HepG2 (cell line): ENCODE measurements around the gene POLA1. TPM values are rescaled to one million over a fixed set of nuclear protein-coding genes. Genes with fewer than 3 reads are reported as not detected.

Experiments
- ATAC-seq: fragments of 200-7000 bp; cut with Tn5 transposase; 3 replicates; pipeline ENCODE4 v1.9.1; 2020; ENCODE audit warnings: mild to moderate bottlenecking, moderate library complexity
- BruUV-seq: library from RNA; stranded (reverse); fragments of 400-500 nt; replicated peaks from 2 replicates; lab custom pipeline; 2021; lab: Mats Ljungman, UMichigan
- CTCF ChIA-PET: fragments of 300-600 bp; formaldehyde crosslinking; extraction: SDS; loops from one replicate; lab custom pipeline; 2021; ENCODE audit warnings: low total read pairs, inconsistent platforms, low intra/inter-chr PET ratio; lab: Yijun Ruan, JAX
- POLR2A ChIA-PET: fragments of 350-600 bp; sonication (Branson Sonifier 250); formaldehyde crosslinking; loops from one replicate; lab custom pipeline; 2020; ENCODE audit warnings: antibody characterized with exemption, inconsistent platforms; lab: Yijun Ruan, JAX
- DNase-seq: peaks from one replicate; pipeline ENCODE4 v3.0.0-alpha.2; 2015; ENCODE audit warnings: low spot score
- FAIRE-seq: peaks from 3 replicates; lab custom pipeline; 2011; peaks lifted over from hg19 to GRCh38; lab: Jason Lieb, UNC
- H2AFZ ChIP-seq: one replicate; pipeline ENCODE4 v1.6.1; 2011; ENCODE audit warnings: low read length, inconsistent platforms
- H3K27ac ChIP-seq: fragments of 300-600 bp; 3 replicates; pipeline ENCODE4 v1.8.0; 2011; ENCODE audit warnings: mixed run types, mild to moderate bottlenecking, mixed read lengths, low read length, inconsistent platforms; ENCODE audit not compliant: insufficient read depth; ENCODE audit errors: extremely low read length
- H3K27me3 ChIP-seq, 2 experiments: fragments of 200-600 bp in 1 of 2; 2 replicates in 1 of 2; 3 replicates in 1 of 2; pipeline versions ENCODE4 v1.6.0 to v1.8.0; 2011; ENCODE audit warnings: low read length in 2 of 2, mild to moderate bottlenecking in 2 of 2, moderate library complexity in 2 of 2, inconsistent platforms in 1 of 2; ENCODE audit not compliant: insufficient read depth in 2 of 2, control insufficient read depth in 1 of 2
- H3K36me3 ChIP-seq, 2 experiments: fragments of 200-600 bp in 1 of 2; replicated peaks in 1 of 2; 2 replicates in 1 of 2; 3 replicates in 1 of 2; pipeline versions ENCODE4 v1.5.1 to v1.8.0; 2011; ENCODE audit warnings: low read length in 2 of 2, inconsistent platforms in 1 of 2; ENCODE audit not compliant: insufficient read depth in 2 of 2, control insufficient read depth in 1 of 2
- H3K4me1 ChIP-seq: 2 replicates; pipeline ENCODE4 v1.5.1; 2012; ENCODE audit warnings: low read length, inconsistent platforms; ENCODE audit not compliant: insufficient read depth
- H3K4me2 ChIP-seq: 2 replicates; pipeline ENCODE4 v1.6.0; 2011; ENCODE audit warnings: low read depth, low read length, inconsistent platforms
- H3K4me3 ChIP-seq, 3 experiments: fragments of 200-600 bp in 1 of 3; sonication (generic), shearing (Covaris generic) in 1 of 3; replicated peaks in 1 of 3; 2 replicates each; pipeline ENCODE4 v1.5.1; 2011 to 2016; ENCODE audit warnings: low read length in 3 of 3, inconsistent platforms in 2 of 3, low read depth in 2 of 3, mild to moderate bottlenecking in 2 of 3, control low read depth in 1 of 3, mixed read lengths in 1 of 3; ENCODE audit not compliant: insufficient read depth in 1 of 3
- H3K79me2 ChIP-seq: one replicate; pipeline ENCODE4 v1.6.1; 2011; ENCODE audit warnings: low read length, inconsistent platforms; ENCODE audit not compliant: insufficient read depth
- H3K9ac ChIP-seq: 2 replicates; pipeline ENCODE4 v1.6.0; 2011; ENCODE audit warnings: mild to moderate bottlenecking, low read depth, low read length, inconsistent platforms; ENCODE audit not compliant: insufficient read depth
- H3K9me3 ChIP-seq: 2 replicates; pipeline ENCODE4 v1.5.1; 2012; ENCODE audit warnings: mild to moderate bottlenecking, low read length
- H4K20me1 ChIP-seq: 2 replicates; pipeline ENCODE4 v1.6.0; 2011; ENCODE audit warnings: inconsistent platforms, mild to moderate bottlenecking, low read length, moderate library complexity; ENCODE audit not compliant: insufficient read depth
- NFIB ChIP-seq: sonication (generic); formaldehyde crosslinking; IDR thresholded peaks from 2 replicates; pipeline ENCODE4 v1.9.0; 2021; ENCODE audit warnings: missing genetic modification reagents, mild to moderate bottlenecking, borderline replicate concordance
- SMARCE1 ChIP-seq: fragments of 450-650 bp; IDR thresholded peaks from 2 replicates; pipeline ENCODE4 v1.6.1; 2017; ENCODE audit warnings: borderline replicate concordance
- ZFP90 ChIP-seq: sonication (generic); formaldehyde crosslinking; IDR thresholded peaks from 2 replicates; pipeline ENCODE4 v1.8.0; 2022; ENCODE audit warnings: missing genetic modification reagents, mild to moderate bottlenecking, inconsistent platforms, borderline replicate concordance
- ZFYVE20 ChIP-seq: sonication (generic); formaldehyde crosslinking; IDR thresholded peaks from 2 replicates; pipeline ENCODE4 v1.8.0; 2023; ENCODE audit warnings: low read depth, mild to moderate bottlenecking, moderate library complexity, missing genetic modification reagents, borderline replicate concordance
- ZNF264 ChIP-seq: sonication (generic); formaldehyde crosslinking; IDR thresholded peaks from 2 replicates; pipeline ENCODE4 v1.4.0; 2020; ENCODE audit warnings: missing genetic modification reagents
- ZNF335 ChIP-seq: sonication (generic); formaldehyde crosslinking; IDR thresholded peaks from 2 replicates; pipeline ENCODE4 v1.4.0; 2020; ENCODE audit warnings: missing genetic modification reagents
- ZNF530 ChIP-seq: sonication (generic); formaldehyde crosslinking; IDR thresholded peaks from 2 replicates; pipeline ENCODE4 v1.5.0; 2020; ENCODE audit warnings: low read depth, mild to moderate bottlenecking, missing genetic modification reagents
- ZNF614 ChIP-seq: IDR thresholded peaks from 2 replicates; pipeline ENCODE4 v1.6.1; 2018; ENCODE audit warnings: missing biosample characterization, missing genetic modification reagents, inconsistent platforms, borderline replicate concordance
- WGBS: methylation state at CpG from one replicate; pipeline ENCODE4 v1.1.6; 2017; ENCODE audit warnings: low lambda C conversion rate; 5-methylcytosine and 5-hydroxymethylcytosine counted together
- in situ Hi-C: cut with HindIII; loops from 2 replicates; pipeline ENCODE4 v1.10.0; 2017; ENCODE audit warnings: low pct_unique_long_range_greater_than_20kb; ENCODE audit not compliant: extremely low pct_ligation_motif_present
- intact Hi-C: fragments of 100-400 bp; cut with micrococcal nuclease; formaldehyde crosslinking; loops from one replicate; pipeline ENCODE4 v1.10.0; 2022; ENCODE audit not compliant: unreplicated experiment
- polyA plus RNA-seq, 8 experiments: library from polyadenylated mRNA; depleted of rRNA in 3 of 8; stranded (reverse) in 7 of 8; unstranded in 1 of 8; fragments of >200 nt; fragmentation: Illumina TruSeq in 4 of 8; extraction: Trizol in 4 of 8; gene quantifications; 2 replicates each; pipeline versions ENCODE4 v1.2.1 to v1.2.3, GENCODE V29; 2011 to 2016; ENCODE audit warnings: low read depth in 4 of 8, missing spikeins in 1 of 8, mixed read lengths in 1 of 8; ENCODE audit not compliant: insufficient read depth in 1 of 8
- total RNA-seq, 5 experiments: library from RNA; depleted of rRNA; stranded (reverse); fragments of >200 nt; fragmentation: Illumina TruSeq; extraction: Trizol; gene quantifications; 2 replicates each; pipeline ENCODE4 v1.2.3, GENCODE V29; 2016; ENCODE audit warnings: low read depth in 1 of 5

The POLA1 gene
- total and polyA plus RNA-seq, 2 of the 13 experiments (the other 11 are each of a cell fraction or from before 2014, with no cell fraction given), result 3.3 to 26.5 TPM

- no peak overlapping the region for H3K9ac ChIP-seq
- H3K79me2 ChIP-seq, result peaks cover 32% of the 10 kb centered on the region
- H3K4me3 ChIP-seq, result peak overlapping the region in 2 of 3 experiments; percentile 16 to 82; a peak in 2 of 6 replicates
- H3K4me1 ChIP-seq, result peaks cover 41% of the 10 kb centered on the region
- peak overlapping the region; percentile 86 for H2AFZ ChIP-seq
- no TSS peak for BruUV-seq
- no peaks in the 10 kb centered on the region for H3K9me3 ChIP-seq
- intact Hi-C loops, result loop anchor here (2.0 kb wide), 1 partner anchor 20 kb away; no protein-coding TSS in a partner anchor
- H3K27ac ChIP-seq, result no peak overlapping the region
- H3K27me3 ChIP-seq, result no peaks in the 10 kb centered on the region
- TF ChIP-seq ZFYVE20 (CRISPR knock-in tag) (no peak), ZNF264 (CRISPR knock-in tag) (peak; percentile 95), ZNF614 (CRISPR knock-in tag) (no peak)
- TF ChIP-seq, all 625 proteins: peak for 1
- ChIA-PET POLR2A (interaction anchor here (2.1 kb wide), 1 partner anchor 19 kb away, joined by 6 read pairs; no protein-coding TSS in a partner anchor), CTCF (no interaction called here)
- in situ Hi-C loops, result no loop called here
- DNase-seq (no peak), FAIRE-seq (no peak), ATAC-seq (no peak)
- Histone ChIP-seq H3K36me3 (no peaks in the 10 kb centered on the region; a peak in 1 of 5 replicates), H4K20me1 (no peaks in the 10 kb centered on the region; the same call in 1 of the 2 replicates), H3K4me2 (0 out of 2 replicates have a peak overlapping the region, but pooled peaks have one; percentile 57)
- WGBS, result 19% methylated on average over 2 of the region's 4 CpGs
Observed at GRCh38 chrX:24692305-24692704, 1.4 kb upstream of the POLA1 start.

- H3K9ac ChIP-seq, result peak overlapping the region; percentile 78
- no peak for FAIRE-seq
- CTCF ChIA-PET, result no interaction called here
Observed at GRCh38 chrX:24694825-24695224, 1.1 kb downstream of the POLA1 start.

More at GRCh38 chrX:24694825-24695224, 1.1 kb downstream of the POLA1 start:
- intact Hi-C loops (no loop called here), in situ Hi-C loops (no loop called here)
- H3K36me3 ChIP-seq, result no peaks in the 10 kb centered on the region; a peak in 1 of 5 replicates
- no peak overlapping the region for H2AFZ ChIP-seq
- POLR2A ChIA-PET, result no interaction called here
- WGBS, result 43% methylated on average over 3 of the region's 6 CpGs
- H3K79me2 ChIP-seq, result peaks cover 40% of the 10 kb centered on the region
- peaks cover 35% of the 10 kb centered on the region for H3K4me1 ChIP-seq
- no TSS peak for BruUV-seq
- DNase-seq (no peak), ATAC-seq (no peak)
- no peak overlapping the region for H3K27ac ChIP-seq
- H3K9me3 ChIP-seq, result no peaks in the 10 kb centered on the region
- H3K4me3 ChIP-seq, result peak overlapping the region; percentile 73 to 82 (median 79); a peak in 4 of 6 replicates
- no peaks in the 10 kb centered on the region for H3K27me3 ChIP-seq
- no peaks in the 10 kb centered on the region; the same call in 1 of the 2 replicates for H4K20me1 ChIP-seq
- peak overlapping the region; percentile 71 for H3K4me2 ChIP-seq
- TF ChIP-seq ZFP90, result no peak
- TF ChIP-seq NFIB, result no peak
- no peak for TF ChIP-seq ZNF530 (CRISPR knock-in tag)
- no peak for TF ChIP-seq SMARCE1
- TF ChIP-seq ZNF335, result no peak
- TF ChIP-seq, all 625 proteins: peak for 0
